GM18909 (cell line): ENCODE data around the gene SH3PXD2A.
"Not testable (repeated sequence)": the region's sequence is repeated elsewhere in the genome, so short reads cannot be mapped to it uniquely, and the experiment has no call there.

Experiments
- ATAC-seq: cut with Tn5 transposase; IDR thresholded peaks from one replicate; pipeline ENCODE4 v1.9.1; 2021; ENCODE audit warnings: mild to moderate bottlenecking; ENCODE audit not compliant: unreplicated experiment, poor library complexity

Gene SH3PXD2A

GRCh38 chr10:103852189-103852711, 3.1 kb downstream of the SH3PXD2A start:
- no peak for ATAC-seq

DNA sequence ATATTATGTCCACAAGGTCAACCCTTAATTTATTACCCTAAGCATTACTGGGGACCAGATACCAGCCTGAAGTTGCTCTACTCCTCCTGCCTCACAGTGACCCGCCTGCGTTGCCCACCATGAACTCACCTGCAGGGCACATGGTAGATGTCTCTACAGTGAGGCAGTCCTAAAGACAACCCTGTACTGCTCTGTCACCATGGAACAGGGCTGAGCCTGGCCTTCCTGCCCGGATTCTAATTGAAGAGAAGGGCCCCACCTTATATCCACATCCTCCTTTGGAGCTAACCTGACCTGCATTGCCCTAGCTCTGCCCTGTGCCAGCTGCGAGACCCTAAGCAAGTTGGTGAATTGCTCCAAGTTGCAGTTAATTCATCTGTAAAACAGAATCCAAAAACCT, 4.1 kb downstream of the SH3PXD2A start:
- ATAC-seq, result no peak

- no peak for ATAC-seq
Observed at GRCh38 chr10:103850572-103850895, 4.8 kb downstream of the SH3PXD2A start.

DNA sequence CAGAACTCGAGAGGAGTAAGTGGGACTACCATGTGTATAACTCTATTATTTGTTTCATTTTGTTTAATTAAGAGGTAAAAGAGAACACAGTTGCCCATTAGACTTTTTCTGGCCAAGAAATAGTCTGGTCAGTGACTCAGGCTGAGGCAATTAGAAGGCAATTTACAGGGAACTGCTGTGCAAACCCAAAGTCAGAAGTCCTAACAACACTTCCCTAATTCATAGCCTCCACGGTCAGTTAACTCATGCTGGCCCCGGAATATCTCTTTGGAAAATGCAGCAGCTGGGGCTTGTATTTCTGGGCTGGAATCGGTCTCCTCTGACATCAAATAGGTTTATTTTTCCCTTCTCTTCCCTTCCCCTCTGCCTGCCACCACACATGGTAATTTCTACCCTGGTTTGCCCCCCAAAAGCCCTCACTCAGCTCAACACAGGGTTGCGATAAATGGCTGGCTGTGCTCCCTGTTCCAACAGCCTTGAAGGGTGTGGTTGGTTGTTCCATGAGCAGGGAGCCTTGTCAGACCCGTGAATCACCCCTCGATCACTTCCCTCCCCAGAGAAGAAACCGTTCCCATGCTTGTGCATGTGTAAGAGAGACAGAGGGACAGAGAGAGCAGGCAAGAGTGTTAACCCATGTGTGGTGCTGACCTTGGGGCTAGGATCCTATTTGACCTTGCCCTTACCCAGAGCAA, 5.3 kb downstream of the SH3PXD2A start:
- ATAC-seq, result no peak

DNA sequence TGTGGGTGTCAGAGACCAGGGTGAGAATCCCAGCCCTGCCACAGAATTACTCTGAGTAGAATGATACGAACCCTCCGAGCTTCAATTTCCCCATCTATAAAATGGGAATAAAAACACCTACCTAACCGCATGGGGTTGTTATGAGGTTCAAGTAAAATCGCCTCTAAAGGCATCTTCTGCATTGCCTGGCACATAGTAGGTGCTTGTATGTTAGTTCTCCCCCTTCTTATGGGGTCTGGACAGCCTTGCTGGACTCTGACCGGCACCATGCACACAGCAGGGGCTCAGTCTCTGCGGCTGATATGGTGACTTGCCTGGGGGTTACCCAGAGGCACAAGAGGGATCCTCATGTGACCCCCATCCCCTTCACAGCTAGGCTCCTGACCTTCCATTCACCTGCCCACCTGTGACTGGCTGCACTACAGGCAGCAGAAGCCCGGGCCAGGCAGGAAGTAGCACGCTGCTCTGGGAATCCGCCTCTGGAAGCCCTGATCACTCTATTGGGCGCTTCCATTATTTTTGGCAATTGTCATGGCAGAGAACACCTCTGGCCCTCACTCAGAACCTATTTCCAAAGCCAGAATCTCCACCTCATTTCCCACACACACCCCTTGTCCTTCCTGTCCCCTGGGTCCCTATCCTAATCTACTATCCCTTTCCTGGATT, 6.0 kb downstream of the SH3PXD2A start:
- ATAC-seq, result no peak

DNA sequence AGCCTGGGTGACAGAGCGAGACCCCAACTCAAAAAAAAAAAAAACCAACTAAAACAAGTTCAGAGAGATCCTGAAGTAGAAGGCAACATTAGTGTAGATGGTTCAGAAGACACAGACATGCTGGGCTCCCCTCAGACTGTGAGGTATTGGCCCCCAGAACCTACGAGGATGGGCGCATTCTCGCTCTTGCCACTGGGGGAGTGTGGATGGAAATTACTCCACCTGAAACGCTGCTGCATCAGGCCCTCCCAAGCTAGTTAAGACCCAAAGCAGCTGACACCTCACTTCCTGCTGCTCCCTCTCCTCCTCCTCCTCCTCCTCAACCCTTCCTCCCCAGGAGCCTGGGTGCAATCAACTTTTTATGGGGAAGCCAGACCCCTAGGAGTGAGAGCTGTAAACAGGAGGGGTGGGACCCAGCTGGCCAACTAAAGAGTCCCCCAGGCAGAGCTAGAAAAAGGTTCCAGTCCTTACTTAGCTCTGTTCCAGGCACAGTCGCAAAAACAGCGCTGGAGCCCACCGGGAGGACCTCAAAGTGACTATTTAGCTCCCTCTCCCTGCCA, 7.4 kb downstream of the SH3PXD2A start:
- ATAC-seq, result no peak

DNA sequence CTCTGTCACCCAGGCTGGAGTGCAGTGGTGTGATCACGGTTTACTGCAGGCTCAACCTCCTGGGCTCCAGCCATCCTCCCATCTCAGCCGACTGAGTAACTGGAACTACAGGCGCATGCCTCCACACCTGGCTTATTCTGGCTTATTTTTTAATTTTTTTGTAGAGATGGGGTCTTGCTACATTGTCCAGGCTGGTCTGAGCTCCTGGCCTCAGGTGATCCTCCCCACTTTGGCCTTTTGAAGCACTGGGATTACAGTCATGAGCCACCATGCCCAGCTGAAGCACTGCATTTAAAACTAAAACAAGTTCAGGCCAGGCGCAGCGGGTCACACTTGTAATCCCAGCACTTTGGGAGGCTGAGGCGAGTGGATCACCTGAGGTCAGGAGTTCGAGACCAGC, 8.0 kb downstream of the SH3PXD2A start:
- no peak for ATAC-seq

- ATAC-seq, result peak; percentile 74
Observed at GRCh38 chr10:103845972-103846371, 9.4 kb downstream of the SH3PXD2A start.

GRCh38 chr10:103845346-103845745, 10.0 kb downstream of the SH3PXD2A start:
- ATAC-seq, result not testable (repeated sequence)

GRCh38 chr10:103843854-103844570, 11.4 kb downstream of the SH3PXD2A start:
- ATAC-seq, result no peak

DNA sequence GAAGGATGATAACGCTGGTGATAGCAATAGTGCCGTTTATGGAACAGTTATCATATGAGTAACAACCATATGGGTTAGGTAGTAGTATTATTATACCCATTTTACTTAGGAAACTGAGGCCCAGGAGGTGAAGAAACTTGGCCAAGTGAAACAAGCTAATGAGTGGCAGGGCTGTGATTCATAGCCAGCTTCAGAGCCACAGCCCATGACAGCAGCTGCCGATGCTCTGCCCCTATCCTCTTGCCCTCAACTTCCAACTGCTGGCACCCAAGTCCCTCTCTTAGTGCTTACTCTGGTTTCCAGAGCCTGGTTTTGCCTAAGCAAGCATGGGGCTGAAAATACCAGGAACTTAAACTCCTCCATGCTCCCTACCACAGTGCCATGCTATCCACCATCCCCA, 12.3 kb downstream of the SH3PXD2A start:
- ATAC-seq, result no peak

DNA sequence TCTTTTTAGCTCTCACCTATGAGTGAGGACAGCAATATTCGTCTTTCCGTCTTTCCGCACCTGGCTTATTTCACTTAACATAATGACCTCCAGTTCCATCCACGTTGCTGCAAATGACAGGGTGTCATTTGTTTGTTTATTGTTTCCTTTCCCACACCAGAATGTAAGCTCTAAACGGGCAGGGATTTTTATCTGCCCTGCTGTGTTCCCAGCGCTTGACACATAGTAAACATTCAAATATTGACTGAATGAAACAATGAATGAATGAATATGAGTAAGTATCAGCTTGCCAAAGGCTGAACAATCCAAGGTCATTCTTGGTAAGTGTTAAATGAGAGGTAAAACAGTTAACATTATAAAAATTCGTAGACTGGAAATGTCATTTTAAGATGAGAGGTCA, 12.8 kb downstream of the SH3PXD2A start:
- ATAC-seq, result no peak

DNA sequence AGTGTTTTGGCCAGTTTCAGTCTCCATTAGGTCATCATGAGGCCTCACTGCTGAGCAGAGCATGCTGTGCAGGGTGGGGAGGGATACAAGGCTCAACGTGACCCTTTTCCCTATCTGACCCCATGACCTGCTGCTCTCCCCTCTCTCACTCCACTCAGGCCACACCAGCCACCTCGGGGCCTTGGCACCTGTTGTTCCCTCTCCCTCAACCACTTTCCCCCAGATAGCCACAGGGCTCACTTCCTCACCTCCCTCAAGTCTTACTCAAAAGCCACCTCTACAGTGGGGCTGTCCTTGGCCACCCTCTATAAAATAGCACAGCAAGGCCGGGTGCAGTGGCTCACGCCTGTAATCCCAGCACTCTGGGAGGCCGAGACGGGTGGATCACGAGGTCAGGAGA, 13.9 kb downstream of the SH3PXD2A start:
- ATAC-seq, result no peak

DNA sequence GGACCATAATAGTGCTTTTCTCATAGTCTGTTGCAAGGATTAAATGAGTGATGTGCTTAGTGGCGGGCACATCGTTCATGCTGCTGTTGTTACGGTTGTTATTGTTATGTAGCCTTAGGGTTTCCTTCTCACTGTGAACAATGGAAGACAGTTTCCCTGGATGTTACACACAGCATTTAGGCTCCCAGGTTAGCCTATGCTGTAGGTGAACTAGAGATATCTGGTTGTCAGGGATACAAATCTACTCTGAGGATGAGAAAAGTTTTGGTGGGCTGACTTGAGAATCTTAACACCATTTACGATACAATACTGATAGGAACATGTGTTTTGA, 14.7 kb downstream of the SH3PXD2A start:
- ATAC-seq, result no peak

DNA sequence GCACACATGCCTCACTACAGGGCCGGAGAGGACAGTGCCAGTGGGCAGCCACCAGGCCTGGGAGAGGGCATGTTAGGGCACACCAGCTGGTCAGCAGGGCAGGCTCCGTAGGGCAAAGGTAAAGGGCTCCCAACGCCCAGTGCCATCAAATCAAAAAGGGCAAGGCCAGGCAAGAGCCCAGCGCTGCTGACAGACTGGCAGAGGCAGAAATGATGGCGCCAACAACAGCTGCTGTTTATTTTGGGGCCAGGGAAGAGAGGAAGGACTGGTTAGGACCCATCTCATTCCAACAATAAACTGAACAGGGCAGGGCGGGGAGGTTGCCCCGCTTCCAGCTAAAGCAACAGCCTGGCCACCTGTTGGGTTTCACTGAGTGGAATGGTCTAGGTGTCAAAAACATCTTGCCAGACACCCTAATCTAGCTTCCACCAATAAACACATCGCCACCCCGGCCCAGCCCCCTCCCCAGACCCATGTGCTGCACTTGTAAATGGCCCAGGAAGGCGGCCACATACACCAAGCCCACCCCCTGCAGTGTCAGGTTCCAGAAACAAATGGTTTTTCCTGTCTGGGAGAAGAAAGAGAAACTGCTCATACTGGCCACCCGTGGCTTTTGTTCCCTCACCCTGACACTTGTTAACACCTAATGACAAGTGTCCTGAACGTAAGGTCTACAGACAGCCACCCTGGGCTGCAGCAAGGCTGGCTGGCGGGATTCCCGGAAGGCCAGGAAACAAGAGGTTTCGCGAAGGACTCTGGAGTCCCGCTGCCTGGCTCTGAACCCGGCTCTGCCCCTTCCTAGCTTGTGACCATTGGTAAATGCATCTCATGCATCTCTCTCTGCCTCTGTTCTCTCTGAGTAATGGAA, 15.3 kb downstream of the SH3PXD2A start:
- no peak for ATAC-seq

DNA sequence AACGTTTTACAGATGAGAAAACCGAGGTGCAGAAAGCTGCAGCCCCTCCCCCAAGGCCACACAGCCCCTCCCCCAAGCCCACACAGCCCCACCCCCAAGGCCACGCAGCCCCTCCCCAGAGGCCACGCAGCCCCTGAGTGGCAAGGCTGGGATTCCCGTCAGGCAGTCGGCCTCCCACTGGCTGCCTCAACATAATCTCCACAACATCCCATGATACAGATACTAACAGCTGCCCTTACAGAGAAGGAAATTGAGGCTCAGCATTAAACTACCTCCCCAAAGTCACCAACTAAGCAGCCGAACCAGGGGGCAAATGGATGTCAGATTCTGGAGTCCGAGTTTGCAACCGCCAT, 15.9 kb downstream of the SH3PXD2A start:
- ATAC-seq, result no peak

DNA sequence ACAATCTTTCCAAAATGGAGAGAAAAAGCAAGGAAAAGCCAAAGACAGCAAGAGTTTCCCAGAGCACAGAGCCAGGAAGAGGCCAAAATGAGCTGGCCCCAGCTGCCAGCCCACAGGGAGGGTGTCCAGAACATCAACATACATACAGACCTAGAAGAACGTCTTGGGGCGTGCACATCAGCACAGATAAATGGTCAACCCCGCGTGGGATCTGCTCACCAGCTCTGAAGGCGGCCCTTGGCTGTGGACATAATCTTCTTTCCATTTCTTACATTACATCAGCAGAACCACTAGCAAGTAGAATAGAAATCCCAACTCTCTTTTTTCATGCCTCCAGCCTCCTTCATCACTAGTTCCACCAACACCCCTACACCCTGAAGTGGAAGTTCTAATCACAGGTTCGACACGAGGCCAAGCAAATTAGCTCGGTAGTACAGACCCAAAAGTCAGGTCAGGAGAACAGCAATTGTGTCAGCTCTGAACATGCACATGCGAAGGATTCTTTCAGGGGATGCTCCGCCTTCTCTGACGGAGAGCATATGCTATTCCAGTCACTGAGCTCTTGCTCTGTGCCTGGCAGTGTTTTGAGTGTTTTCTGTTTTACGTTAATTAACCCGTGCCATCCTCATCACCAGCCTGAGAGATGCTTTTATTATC, 16.4 kb downstream of the SH3PXD2A start:
- no peak for ATAC-seq

DNA sequence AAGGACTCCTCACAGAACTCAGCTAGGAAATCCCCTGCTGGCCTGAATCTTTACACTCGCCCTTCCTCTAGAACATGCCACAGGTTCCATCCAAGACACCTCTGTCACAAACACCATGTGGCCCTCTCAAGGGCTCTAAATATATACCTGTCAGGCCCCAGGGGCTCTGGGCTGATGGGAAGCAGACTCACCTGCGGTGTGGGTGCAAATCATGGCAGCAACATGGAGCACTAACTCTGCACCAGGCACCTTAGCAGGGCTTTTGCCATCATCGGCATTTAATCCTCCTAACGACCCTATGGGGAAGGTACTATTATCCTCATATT, 17.3 kb downstream of the SH3PXD2A start:
- ATAC-seq, result no peak

GRCh38 chr10:103837370-103838069, 17.9 kb downstream of the SH3PXD2A start:
- no peak for ATAC-seq
